ENCODE results near the gene RFX2.
A peak's percentile ranks its signal among the peaks of the same experiment; 100 is the strongest.

- no peak for TF ChIP-seq TCF7 (IDR thresholded peaks at IDR 0.05; ENCODE audit: borderline replicate concordance)
- no peak for TF ChIP-seq JUND (IDR thresholded peaks at IDR 0.05; ENCODE audit: low read depth, low read length)
- no peak for TF ChIP-seq BRCA1 (IDR thresholded peaks at IDR 0.05; ENCODE audit: low read depth, low read length)
- TF ChIP-seq IRF3 (IDR thresholded peaks at IDR 0.05), result no peak
- peak; percentile 95 to 96 (median 95) for TF ChIP-seq CTCF (IDR thresholded peaks at IDR 0.05 in 2 of 3, conservative IDR thresholded peaks at IDR 0.05 in 1 of 3; ENCODE audit: control insufficient read depth in 2 of 3, extremely low read depth in 1 of 3, insufficient read depth in 1 of 3, low read depth in 3 of 3, low read length in 3 of 3)
Measured at GRCh38 chr19:6125571-6125989, 15.3 kb upstream of the RFX2 start.
